Mucosa of gallbladder (tissue), 1 donor: ENCODE results near the gene CNTNAP2. TPM values are rescaled to one million over a fixed set of nuclear protein-coding genes. Genes with fewer than 3 reads are reported as not detected.

ENCODE experiments used
- DNase-seq: peaks from one replicate; pipeline ENCODE4 v3.0.0-alpha.2; 2020; ENCODE audit warnings: low spot score
- total RNA-seq: library from RNA; stranded (reverse); gene quantifications from one replicate; pipeline ENCODE4 v1.2.1, GENCODE V29; 2021
- donor health status: DM: no; HTN: no; CAD: no.

CNTNAP2 gene
- total RNA-seq, 1 donor from 2014 or later = 1.6 TPM

GRCh38 chr7:146296028-146296427 lies 179.4 kb downstream of the CNTNAP2 start:
- no peak for DNase-seq

GRCh38 chr7:146314962-146315361 lies 198.4 kb downstream of the CNTNAP2 start:
- DNase-seq = no peak

- no peak for DNase-seq
Observed at GRCh38 chr7:146319629-146320028, 203.0 kb downstream of the CNTNAP2 start.

GRCh38 chr7:146321301-146321700 lies 204.7 kb downstream of the CNTNAP2 start:
- DNase-seq = no peak

GRCh38 chr7:146331369-146331768 lies 214.8 kb downstream of the CNTNAP2 start:
- no peak for DNase-seq

- DNase-seq = no peak
Observed at GRCh38 chr7:146345251-146345650, 228.7 kb downstream of the CNTNAP2 start.

- no peak for DNase-seq
Observed at GRCh38 chr7:146346096-146346495, 229.5 kb downstream of the CNTNAP2 start.

- no peak for DNase-seq
Observed at GRCh38 chr7:146355216-146355615, 238.6 kb downstream of the CNTNAP2 start.

- no peak for DNase-seq
Observed at GRCh38 chr7:146359176-146359575, 242.6 kb downstream of the CNTNAP2 start.

GRCh38 chr7:146366938-146367337 lies 250.3 kb downstream of the CNTNAP2 start:
- DNase-seq = no peak

GRCh38 chr7:146370171-146370570 lies 253.6 kb downstream of the CNTNAP2 start:
- DNase-seq = no peak

- no peak for DNase-seq
Observed at GRCh38 chr7:146375170-146375569, 258.6 kb downstream of the CNTNAP2 start.

- no peak for DNase-seq
Observed at GRCh38 chr7:146378196-146378595, 261.6 kb downstream of the CNTNAP2 start.

GRCh38 chr7:146387140-146387539 lies 270.5 kb downstream of the CNTNAP2 start:
- no peak for DNase-seq

GRCh38 chr7:146388928-146389327 lies 272.3 kb downstream of the CNTNAP2 start:
- DNase-seq = no peak

GRCh38 chr7:146393346-146393745 lies 276.7 kb downstream of the CNTNAP2 start:
- no peak for DNase-seq

GRCh38 chr7:146397141-146397540 lies 280.5 kb downstream of the CNTNAP2 start:
- no peak for DNase-seq

- DNase-seq = no peak
Observed at GRCh38 chr7:146401939-146402338, 285.3 kb downstream of the CNTNAP2 start.

GRCh38 chr7:146405737-146406136 lies 289.1 kb downstream of the CNTNAP2 start:
- DNase-seq = no peak

GRCh38 chr7:146411975-146412374 lies 295.4 kb downstream of the CNTNAP2 start:
- DNase-seq = no peak

- DNase-seq = no peak
Observed at GRCh38 chr7:146412781-146413180, 296.2 kb downstream of the CNTNAP2 start.

- DNase-seq = no peak
Observed at GRCh38 chr7:146414373-146414772, 297.8 kb downstream of the CNTNAP2 start.

GRCh38 chr7:146414937-146415336 lies 298.3 kb downstream of the CNTNAP2 start:
- DNase-seq = no peak

- no peak for DNase-seq
Observed at GRCh38 chr7:146417176-146417575, 300.6 kb downstream of the CNTNAP2 start.

GRCh38 chr7:146423446-146423845 lies 306.8 kb downstream of the CNTNAP2 start:
- DNase-seq = no peak
